ENCODE results near the gene HDGF.

HDGF gene

GRCh38 chr1:156781585-156782186 is 30.2 kb upstream of the HDGF start:
- POLR2A ChIA-PET: interaction anchor here (0.6 to 1.9 kb wide), 2 partner anchors 15 to 54 kb away, joined by 4 to 10 read pairs; partner anchors contain the start of genes METTL25B and PRCC
- no peak for DNase-seq (ENCODE audit: extremely low spot score)
- CTCF ChIA-PET: interaction anchor here (0.9 to 1.0 kb wide), 3 partner anchors 10 to 93 kb away, joined by 3 read pairs; no protein-coding TSS in a partner anchor
- TF ChIP-seq ARNT (IDR thresholded peaks at IDR 0.05) (no peak), L3MBTL2 (conservative IDR thresholded peaks at IDR 0.05) (no peak), FOXA1 (IDR thresholded peaks at IDR 0.05) (no peak), CTBP1 (IDR thresholded peaks at IDR 0.05; ENCODE audit: borderline replicate concordance) (no peak), NFRKB (IDR thresholded peaks at IDR 0.05) (no peak), TARDBP (IDR thresholded peaks at IDR 0.05) (no peak), BHLHE40 (IDR thresholded peaks at IDR 0.05; ENCODE audit: borderline replicate concordance) (no peak), SUZ12 (IDR thresholded peaks at IDR 0.05) (no peak), LEF1 (IDR thresholded peaks at IDR 0.05; ENCODE audit: borderline replicate concordance) (no peak), FOXM1 (IDR thresholded peaks at IDR 0.05; ENCODE audit: borderline replicate concordance) (no peak), PKNOX1 (IDR thresholded peaks at IDR 0.05) (no peak), HDGF (IDR thresholded peaks at IDR 0.05; ENCODE audit: borderline replicate concordance) (no peak)

DNA sequence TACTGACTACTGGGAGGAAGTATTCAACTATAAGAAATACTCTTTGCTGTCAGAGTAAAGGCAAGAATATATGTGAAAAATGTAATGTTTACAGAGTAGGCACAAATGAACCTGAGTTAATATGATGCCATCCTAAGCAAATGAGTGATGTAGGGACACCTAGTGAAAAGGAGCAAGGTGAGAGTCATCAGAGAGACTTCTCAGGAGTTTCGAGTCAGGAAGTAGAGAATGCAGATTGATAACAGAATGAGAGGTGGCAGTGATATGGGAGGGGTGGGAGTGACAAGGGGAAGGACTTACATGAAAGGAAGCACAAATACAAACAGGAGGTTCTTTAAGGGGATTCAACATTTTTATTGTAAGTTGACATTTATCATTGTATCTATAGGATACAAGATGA is 26.1 kb upstream of the HDGF start:
- POLR2A ChIA-PET: interaction anchor here (2.2 kb wide), 1 partner anchor 11 kb away, joined by 7 read pairs; the partner anchor contains the start of gene PRCC
- no peak for DNase-seq (ENCODE audit: extremely low spot score)
- CTCF ChIA-PET: interaction anchor here (0.6 to 2.3 kb wide), 2 partner anchors 16 to 88 kb away, joined by 4 to 7 read pairs; no protein-coding TSS in a partner anchor
- no peak for TF ChIP-seq PKNOX1 (IDR thresholded peaks at IDR 0.05)
- TF ChIP-seq CTBP1 (IDR thresholded peaks at IDR 0.05; ENCODE audit: borderline replicate concordance): no peak
- TF ChIP-seq FOXA1 (IDR thresholded peaks at IDR 0.05): no peak
- no peak for TF ChIP-seq ELF4 (IDR thresholded peaks at IDR 0.05)
- no peak for TF ChIP-seq SP1 (IDR thresholded peaks at IDR 0.05)

GRCh38 chr1:156776942-156777341 is 25.5 kb upstream of the HDGF start:
- CTCF ChIA-PET: interaction anchor here (2.3 kb wide), 1 partner anchor 88 kb away, joined by 7 read pairs; no protein-coding TSS in a partner anchor
- POLR2A ChIA-PET: interaction anchor here (2.2 kb wide), 1 partner anchor 10 kb away, joined by 7 read pairs; the partner anchor contains the start of gene PRCC
- DNase-seq (ENCODE audit: extremely low spot score): no peak
- TF ChIP-seq TARDBP (IDR thresholded peaks at IDR 0.05) (no peak), PKNOX1 (IDR thresholded peaks at IDR 0.05) (no peak), LEF1 (IDR thresholded peaks at IDR 0.05; ENCODE audit: borderline replicate concordance) (no peak), ZNF384 (IDR thresholded peaks at IDR 0.05) (no peak), HDGF (IDR thresholded peaks at IDR 0.05; ENCODE audit: borderline replicate concordance) (no peak), ELF4 (IDR thresholded peaks at IDR 0.05) (no peak), CTBP1 (IDR thresholded peaks at IDR 0.05; ENCODE audit: borderline replicate concordance) (no peak), NFRKB (IDR thresholded peaks at IDR 0.05) (no peak), ARNT (IDR thresholded peaks at IDR 0.05) (no peak), SP1 (IDR thresholded peaks at IDR 0.05) (no peak), FOXM1 (IDR thresholded peaks at IDR 0.05; ENCODE audit: borderline replicate concordance) (no peak), L3MBTL2 (conservative IDR thresholded peaks at IDR 0.05) (no peak), FOXA1 (IDR thresholded peaks at IDR 0.05) (no peak)

GRCh38 chr1:156775799-156776198 is 24.3 kb upstream of the HDGF start:
- no peak for DNase-seq (ENCODE audit: extremely low spot score)
- POLR2A ChIA-PET: interaction anchor here (2.2 kb wide), 1 partner anchor 9 kb away, joined by 7 read pairs; the partner anchor contains the start of gene PRCC
- TF ChIP-seq PKNOX1 (IDR thresholded peaks at IDR 0.05) (no peak), BHLHE40 (IDR thresholded peaks at IDR 0.05; ENCODE audit: borderline replicate concordance) (no peak), NFRKB (IDR thresholded peaks at IDR 0.05) (no peak), FOXK2 (IDR thresholded peaks at IDR 0.05) (no peak), CTBP1 (IDR thresholded peaks at IDR 0.05; ENCODE audit: borderline replicate concordance) (no peak)
- CTCF ChIA-PET: interaction anchor here (0.6 to 2.3 kb wide), 2 partner anchors 86 to 437 kb away, joined by 6 to 7 read pairs; no protein-coding TSS in a partner anchor

DNA sequence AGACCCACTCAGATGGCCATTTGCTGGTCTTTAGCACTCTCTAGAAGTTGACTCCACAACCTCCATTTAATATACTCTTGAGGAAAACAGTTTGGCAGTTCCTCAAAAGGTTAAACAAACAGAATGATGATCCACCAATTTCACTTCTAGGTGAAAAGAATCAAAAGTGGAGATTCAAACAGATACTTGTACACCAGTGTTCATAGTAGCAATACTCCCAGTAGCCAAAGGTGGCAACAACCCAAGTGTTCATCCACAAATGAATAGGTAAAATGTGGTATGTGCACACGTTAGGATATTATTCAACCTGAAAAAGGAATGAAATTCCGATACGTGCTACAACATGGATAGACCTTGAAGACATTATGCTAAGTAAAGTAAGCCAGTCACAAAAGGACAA is 22.1 kb upstream of the HDGF start:
- DNase-seq (ENCODE audit: extremely low spot score): no peak
- ChIA-PET POLR2A (no interaction called here), CTCF (interaction anchor here (1.1 to 1.6 kb wide), 2 partner anchors 21 to 47 kb away, joined by 3 to 9 read pairs; no protein-coding TSS in a partner anchor)
- no peak for TF ChIP-seq HDGF (IDR thresholded peaks at IDR 0.05; ENCODE audit: borderline replicate concordance)
- no peak for TF ChIP-seq NFRKB (IDR thresholded peaks at IDR 0.05)
- no peak for TF ChIP-seq SP1 (IDR thresholded peaks at IDR 0.05)
